Limb (tissue), 2 donors: Measurements from ENCODE around the gene SLC39A12.
A peak's percentile ranks its signal among the peaks of the same experiment; 100 is the strongest.
"Not testable (repeated sequence)": the region's sequence is repeated elsewhere in the genome, so short reads cannot be mapped to it uniquely, and the experiment has no call there.

ENCODE experiments used
- DNase-seq, 2 donors: peaks; one replicate each; pipeline ENCODE4 v3.0.0-alpha.2; 2016; ENCODE audit errors: extremely low spot score in 2 of 2

Gene SLC39A12

GRCh38 chr10:17951868-17952371 lies at the start of gene SLC39A12:
Gene SLC39A12 (plus strand): TSS chr10:17951918. CDS start chr10:17953277, 1,359 bp downstream.
- no peak for DNase-seq

- DNase-seq, result no peak
Measured at GRCh38 chr10:17904564-17904963, 47.2 kb upstream of the SLC39A12 start.

GRCh38 chr10:17905491-17905890 lies 46.2 kb upstream of the SLC39A12 start:
- DNase-seq, result no peak

- no peak for DNase-seq
Measured at GRCh38 chr10:17906002-17906401, 45.7 kb upstream of the SLC39A12 start.

GRCh38 chr10:17907641-17908040 lies 44.1 kb upstream of the SLC39A12 start:
- DNase-seq, result no peak

- DNase-seq, result peak; percentile 31 to 42
Measured at GRCh38 chr10:17910125-17910789, 41.5 kb upstream of the SLC39A12 start.

GRCh38 chr10:17912754-17913153 lies 39.0 kb upstream of the SLC39A12 start:
- no peak for DNase-seq

- DNase-seq, result no peak
Measured at GRCh38 chr10:17913604-17914003, 38.1 kb upstream of the SLC39A12 start.

- no peak for DNase-seq
Measured at GRCh38 chr10:17914169-17915045, 37.3 kb upstream of the SLC39A12 start.

- DNase-seq, result no peak
Measured at GRCh38 chr10:17915181-17915580, 36.5 kb upstream of the SLC39A12 start.

GRCh38 chr10:17918187-17918903 lies 33.4 kb upstream of the SLC39A12 start:
- no peak for DNase-seq

- DNase-seq, result no peak
Measured at GRCh38 chr10:17921378-17921777, 30.3 kb upstream of the SLC39A12 start.

GRCh38 chr10:17923728-17924127 lies 28.0 kb upstream of the SLC39A12 start:
- DNase-seq, result no peak

GRCh38 chr10:17943033-17943745 lies 8.5 kb upstream of the SLC39A12 start:
- DNase-seq, result no peak

GRCh38 chr10:17950269-17950668 lies 1.4 kb upstream of the SLC39A12 start:
- not testable (repeated sequence) for DNase-seq

GRCh38 chr10:17950726-17951125 lies 992 bp upstream of the SLC39A12 start:
- DNase-seq, result no peak

- DNase-seq, result not testable (repeated sequence)
Measured at GRCh38 chr10:17954372-17954771, 2.7 kb downstream of the SLC39A12 start.

GRCh38 chr10:17954861-17955260 lies 3.1 kb downstream of the SLC39A12 start:
- no peak for DNase-seq

- DNase-seq, result no peak
Measured at GRCh38 chr10:17958049-17958448, 6.3 kb downstream of the SLC39A12 start.

- DNase-seq, result no peak
Measured at GRCh38 chr10:17959870-17960269, 8.2 kb downstream of the SLC39A12 start.
